Stimulated activated naive CD8-positive, alpha-beta T cell treated with anti-CD3 and anti-CD28 coated beads, Interleukin-15, Interleukin-2, amounts not matched to agents 100 ng/mL and 50 ng/mL, for 24 hours (primary cell): ENCODE data around the gene CHD5.

Experiments
- H3K27ac Mint-ChIP-seq: one replicate; pipeline ENCODE4 v1.8.0; 2021; ENCODE audit warnings: mild to moderate bottlenecking, mixed read lengths
- H3K27me3 Mint-ChIP-seq: one replicate; pipeline ENCODE4 v1.8.0; 2021; ENCODE audit warnings: mixed read lengths
- H3K36me3 Mint-ChIP-seq: one replicate; pipeline ENCODE4 v1.8.0; 2021; ENCODE audit warnings: low read depth, mixed read lengths
- H3K4me1 Mint-ChIP-seq: one replicate; pipeline ENCODE4 v1.8.0; 2021; ENCODE audit warnings: low read depth, mixed read lengths
- H3K4me3 Mint-ChIP-seq: one replicate; pipeline ENCODE4 v1.8.0; 2021; ENCODE audit warnings: mild to moderate bottlenecking, mixed read lengths
- H3K9me3 Mint-ChIP-seq: one replicate; pipeline ENCODE4 v1.8.0; 2021; ENCODE audit warnings: mixed read lengths

Gene CHD5

DNA sequence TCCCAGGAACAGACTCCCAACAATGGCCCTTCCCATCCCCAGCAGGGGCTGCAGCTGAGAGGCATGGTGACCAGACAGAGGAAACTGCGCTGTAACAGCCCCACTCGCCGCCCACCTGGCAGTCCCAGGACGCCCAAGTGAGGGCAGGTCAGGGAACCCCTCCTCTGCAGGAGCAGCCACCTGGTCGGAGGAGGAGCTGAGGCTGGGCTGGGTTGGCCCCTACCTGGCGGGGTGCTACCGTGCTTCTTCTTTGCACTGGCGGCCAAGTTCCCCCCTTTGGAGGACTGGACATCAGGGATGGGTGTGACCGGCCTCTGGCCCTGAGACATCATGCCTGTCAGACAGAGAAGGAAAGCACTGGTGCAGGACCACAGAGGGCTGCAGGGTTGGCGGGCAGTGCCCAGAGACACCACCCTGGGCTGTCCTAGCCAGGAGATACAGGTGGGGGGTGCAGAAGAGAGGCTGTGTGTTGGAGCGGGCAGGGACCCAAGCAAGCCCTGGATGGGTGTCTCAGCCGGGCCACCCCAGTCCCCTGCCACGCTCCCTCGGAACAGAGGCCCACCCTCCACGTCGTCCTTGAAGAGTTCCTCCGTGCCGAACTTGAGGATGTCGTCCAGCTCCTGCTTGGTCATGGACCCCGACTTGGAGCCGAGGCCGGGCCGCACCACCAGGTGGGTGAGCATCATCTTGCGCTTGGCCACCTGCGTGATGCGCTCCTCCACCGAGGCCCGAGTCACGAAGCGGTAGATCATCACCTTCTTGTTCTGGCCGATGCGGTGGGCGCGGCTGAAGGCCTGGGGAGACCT is 51.6 kb downstream of the CHD5 start:
- no peaks in the 10 kb centered on the region for H3K36me3 Mint-ChIP-seq
- peaks cover 4% of the 10 kb centered on the region for H3K4me1 Mint-ChIP-seq
- peaks cover 10% of the 10 kb centered on the region for H3K9me3 Mint-ChIP-seq
- H3K27me3 Mint-ChIP-seq = peaks cover 4% of the 10 kb centered on the region
- no peak overlapping the region for H3K4me3 Mint-ChIP-seq
- no peak overlapping the region for H3K27ac Mint-ChIP-seq

DNA sequence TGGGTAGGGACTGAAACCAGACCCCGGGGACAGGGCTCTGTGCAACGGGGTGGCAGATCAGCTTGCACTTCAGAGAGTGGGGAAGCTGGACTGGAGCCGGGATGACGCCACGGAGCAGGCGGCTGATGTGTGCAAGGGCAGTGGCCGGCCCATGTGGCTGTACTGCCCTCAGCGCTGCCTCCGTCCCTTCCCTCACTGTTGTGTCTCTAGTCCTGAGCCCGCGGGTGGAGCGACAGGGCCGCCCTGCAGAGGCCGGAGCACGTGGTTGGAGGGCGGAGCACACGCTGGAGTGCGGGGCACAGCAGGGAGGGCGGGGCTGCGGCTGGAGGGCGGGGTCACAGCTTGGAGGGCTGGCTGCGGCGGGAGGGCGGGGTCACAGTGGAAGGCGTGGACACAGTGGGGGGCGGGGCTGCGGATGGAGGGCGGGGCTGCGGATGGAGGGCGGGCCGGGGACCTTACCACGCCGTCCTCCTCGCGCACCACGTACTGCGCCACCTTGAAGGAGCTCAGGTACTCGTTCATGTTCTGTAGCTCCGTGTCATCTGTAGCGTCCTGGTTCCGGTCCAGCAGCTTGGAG is 52.4 kb downstream of the CHD5 start:
- Mint-ChIP-seq H3K4me1 (peaks cover 4% of the 10 kb centered on the region), H3K27ac (no peak overlapping the region), H3K4me3 (no peak overlapping the region), H3K36me3 (no peaks in the 10 kb centered on the region), H3K27me3 (peaks cover 4% of the 10 kb centered on the region), H3K9me3 (peaks cover 8% of the 10 kb centered on the region)

DNA sequence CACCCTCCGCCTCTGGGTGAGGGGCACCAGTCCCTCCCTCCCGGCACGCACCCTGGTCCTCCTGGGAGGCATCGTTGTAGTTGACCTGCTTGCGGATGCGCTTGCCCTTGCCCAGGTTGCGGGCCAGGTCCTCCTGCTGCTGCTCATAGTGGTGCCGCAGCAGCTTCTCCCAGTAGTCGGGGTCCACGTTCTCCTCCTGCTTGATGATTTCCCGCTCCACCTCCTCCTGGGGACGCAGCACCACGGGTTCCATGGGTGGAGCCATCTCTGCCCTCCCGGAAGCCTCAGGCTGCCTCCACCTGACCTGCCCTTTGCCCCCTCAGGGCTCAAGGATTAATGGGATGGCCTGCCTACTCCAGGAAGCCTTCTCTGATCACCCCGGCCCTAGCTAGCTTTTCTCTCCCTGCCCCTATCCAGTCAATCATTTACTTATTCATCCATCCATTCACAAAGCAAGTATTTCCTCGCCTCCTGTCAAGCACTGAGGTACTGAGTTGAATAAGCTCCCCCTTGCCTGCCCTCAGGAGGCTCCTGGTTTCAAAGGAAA is 53.5 kb downstream of the CHD5 start:
- Mint-ChIP-seq H3K4me1 (peaks cover 4% of the 10 kb centered on the region), H3K27me3 (peaks cover 4% of the 10 kb centered on the region), H3K4me3 (no peak overlapping the region), H3K36me3 (no peaks in the 10 kb centered on the region), H3K27ac (no peak overlapping the region), H3K9me3 (no peaks in the 10 kb centered on the region)

DNA sequence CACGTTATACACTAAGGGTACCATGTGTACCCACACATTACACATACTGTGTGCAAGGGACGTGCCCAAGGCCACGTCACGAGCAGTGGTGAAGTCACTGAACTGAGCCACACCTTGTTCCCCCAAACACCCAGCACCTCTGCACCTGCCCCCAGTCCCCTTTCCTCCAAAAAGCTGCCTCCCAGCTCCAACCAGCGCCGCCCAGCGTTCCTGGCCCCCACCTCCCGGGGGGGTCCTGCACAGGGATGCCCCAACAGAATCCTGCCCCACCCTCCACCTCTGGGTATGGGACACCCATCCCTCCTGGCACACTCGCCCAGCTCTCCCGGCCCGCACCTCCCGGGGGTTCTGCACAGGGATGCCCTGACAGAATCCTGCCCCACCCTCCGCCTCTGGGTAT is 54.1 kb downstream of the CHD5 start:
- peaks cover 4% of the 10 kb centered on the region for H3K27me3 Mint-ChIP-seq
- peaks cover 4% of the 10 kb centered on the region for H3K4me1 Mint-ChIP-seq
- H3K4me3 Mint-ChIP-seq = no peak overlapping the region
- no peaks in the 10 kb centered on the region for H3K9me3 Mint-ChIP-seq
- no peak overlapping the region for H3K27ac Mint-ChIP-seq
- H3K36me3 Mint-ChIP-seq = no peaks in the 10 kb centered on the region

DNA sequence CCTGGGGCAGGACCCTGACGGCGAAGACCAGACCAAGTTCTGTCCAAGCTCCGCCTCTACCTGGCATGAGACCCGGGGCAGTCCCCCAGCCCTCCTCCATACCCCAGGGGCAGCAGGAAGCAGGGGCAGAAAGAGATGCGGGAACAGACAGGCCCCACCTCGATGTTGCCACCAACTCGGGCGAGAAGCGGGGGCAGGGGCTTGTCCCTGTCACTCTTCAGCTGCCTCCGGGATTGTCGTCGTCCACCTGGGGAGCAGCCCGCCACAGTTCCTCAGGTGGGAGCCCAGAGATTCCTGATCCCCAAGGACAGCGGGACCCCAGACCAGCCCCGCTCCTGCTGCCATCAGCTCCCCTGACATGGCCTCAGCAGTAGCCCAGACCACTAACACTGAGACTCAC is 54.8 kb downstream of the CHD5 start:
- H3K36me3 Mint-ChIP-seq = no peaks in the 10 kb centered on the region
- peaks cover 4% of the 10 kb centered on the region for H3K27me3 Mint-ChIP-seq
- H3K4me1 Mint-ChIP-seq = peaks cover 4% of the 10 kb centered on the region
- H3K9me3 Mint-ChIP-seq = no peaks in the 10 kb centered on the region
- no peak overlapping the region for H3K27ac Mint-ChIP-seq
- no peak overlapping the region for H3K4me3 Mint-ChIP-seq

DNA sequence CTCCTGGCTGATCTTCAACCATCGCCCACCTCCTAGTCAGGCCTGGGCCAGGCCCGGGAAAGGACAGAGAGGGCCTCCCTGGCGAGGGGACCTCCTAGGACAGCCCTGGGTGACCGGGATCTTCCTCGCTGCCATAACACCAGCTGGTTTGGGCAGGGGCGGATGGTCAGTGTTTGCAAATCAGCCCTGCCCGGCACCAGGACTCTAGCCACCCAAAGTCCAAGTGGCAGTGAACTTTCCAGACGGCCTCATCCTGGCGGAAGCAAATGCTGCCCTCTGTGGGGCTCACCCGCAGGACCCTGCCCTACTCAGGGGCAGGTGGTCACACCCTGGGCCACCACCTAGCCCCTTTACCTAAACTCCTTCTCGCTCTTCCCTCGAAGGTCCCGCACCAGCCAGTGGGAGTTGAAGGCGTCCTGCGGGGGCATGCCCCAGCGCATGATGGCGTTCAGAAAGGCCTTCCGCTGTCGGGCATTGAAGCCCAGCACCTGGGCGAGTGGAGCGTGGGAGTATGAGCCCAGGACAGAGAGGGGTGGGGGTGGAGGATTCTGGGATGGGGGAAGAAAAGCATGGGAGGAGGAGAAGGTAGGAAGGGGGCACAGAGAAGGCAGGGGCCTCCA is 55.3 kb downstream of the CHD5 start:
- H3K36me3 Mint-ChIP-seq = no peaks in the 10 kb centered on the region
- H3K27me3 Mint-ChIP-seq = peaks cover 4% of the 10 kb centered on the region
- no peaks in the 10 kb centered on the region for H3K9me3 Mint-ChIP-seq
- no peak overlapping the region for H3K27ac Mint-ChIP-seq
- peaks cover 4% of the 10 kb centered on the region for H3K4me1 Mint-ChIP-seq
- H3K4me3 Mint-ChIP-seq = no peak overlapping the region

DNA sequence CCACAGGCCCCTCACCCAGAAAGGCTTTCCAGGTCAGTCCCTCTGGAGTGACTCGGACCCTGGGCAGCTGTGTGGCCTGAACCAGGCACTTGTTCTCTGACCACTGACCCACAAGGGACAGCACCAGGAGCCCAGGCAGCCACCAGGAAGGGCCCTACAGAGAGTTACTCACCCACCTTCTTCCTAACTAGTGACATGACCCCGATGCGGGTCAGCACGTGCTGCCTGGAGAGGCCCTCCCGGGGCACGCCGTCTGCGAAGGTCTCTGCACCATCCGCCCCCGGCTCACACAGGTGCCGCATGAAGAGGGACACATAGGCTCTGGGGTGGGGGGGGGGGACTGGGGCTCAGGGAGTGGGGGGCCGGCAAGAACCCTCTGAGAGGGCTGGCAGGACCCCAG is 55.8 kb downstream of the CHD5 start:
- H3K27ac Mint-ChIP-seq = no peak overlapping the region
- H3K9me3 Mint-ChIP-seq = no peaks in the 10 kb centered on the region
- H3K36me3 Mint-ChIP-seq = no peaks in the 10 kb centered on the region
- H3K27me3 Mint-ChIP-seq = peaks cover 4% of the 10 kb centered on the region
- H3K4me1 Mint-ChIP-seq = peaks cover 4% of the 10 kb centered on the region
- H3K4me3 Mint-ChIP-seq = no peak overlapping the region

DNA sequence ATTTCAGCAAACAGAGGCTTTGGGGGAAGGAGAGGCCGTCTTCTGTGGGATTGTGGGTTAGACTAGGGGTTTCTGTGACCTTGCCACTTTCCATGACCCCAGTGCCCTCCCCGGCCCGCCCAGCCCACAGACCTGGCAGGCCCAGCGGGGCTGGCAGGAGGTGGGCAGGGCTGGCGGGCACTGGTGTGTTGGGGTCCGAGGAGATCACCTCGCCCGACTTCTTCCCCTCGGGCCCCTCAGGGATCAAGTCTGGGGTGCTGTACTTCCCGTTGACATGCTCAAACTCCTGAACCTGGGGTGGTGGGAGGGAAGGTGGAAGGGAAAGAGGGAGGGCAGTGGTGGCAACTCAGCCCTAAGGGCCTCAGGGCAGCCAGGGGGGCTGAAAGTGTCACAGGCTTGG is 56.3 kb downstream of the CHD5 start:
- no peaks in the 10 kb centered on the region for H3K9me3 Mint-ChIP-seq
- no peak overlapping the region for H3K27ac Mint-ChIP-seq
- peaks cover 4% of the 10 kb centered on the region for H3K4me1 Mint-ChIP-seq
- peaks cover 4% of the 10 kb centered on the region for H3K27me3 Mint-ChIP-seq
- no peaks in the 10 kb centered on the region for H3K36me3 Mint-ChIP-seq
- H3K4me3 Mint-ChIP-seq = no peak overlapping the region

DNA sequence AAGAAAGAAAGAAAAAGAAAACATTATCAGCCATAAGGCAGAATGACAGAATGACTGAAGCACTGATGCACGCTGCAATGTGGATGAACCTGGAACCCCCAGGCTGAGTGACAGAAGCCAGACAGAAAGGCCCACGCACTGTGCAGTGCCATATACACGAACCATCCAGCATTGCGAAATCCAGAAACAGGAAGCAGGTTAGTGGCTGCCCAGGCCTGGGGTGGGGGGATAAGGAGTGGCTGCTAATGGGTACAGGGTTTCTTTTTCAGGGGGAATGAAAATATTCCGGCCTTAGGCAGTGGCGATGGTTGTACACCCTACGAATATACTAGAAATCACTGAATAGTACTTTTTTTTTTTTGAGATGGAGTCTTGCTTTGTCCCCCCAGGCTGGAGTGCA is 57.0 kb downstream of the CHD5 start:
- peaks cover 4% of the 10 kb centered on the region for H3K27me3 Mint-ChIP-seq
- peaks cover 4% of the 10 kb centered on the region for H3K4me1 Mint-ChIP-seq
- no peaks in the 10 kb centered on the region for H3K9me3 Mint-ChIP-seq
- H3K4me3 Mint-ChIP-seq = no peak overlapping the region
- no peaks in the 10 kb centered on the region for H3K36me3 Mint-ChIP-seq
- H3K27ac Mint-ChIP-seq = no peak overlapping the region

DNA sequence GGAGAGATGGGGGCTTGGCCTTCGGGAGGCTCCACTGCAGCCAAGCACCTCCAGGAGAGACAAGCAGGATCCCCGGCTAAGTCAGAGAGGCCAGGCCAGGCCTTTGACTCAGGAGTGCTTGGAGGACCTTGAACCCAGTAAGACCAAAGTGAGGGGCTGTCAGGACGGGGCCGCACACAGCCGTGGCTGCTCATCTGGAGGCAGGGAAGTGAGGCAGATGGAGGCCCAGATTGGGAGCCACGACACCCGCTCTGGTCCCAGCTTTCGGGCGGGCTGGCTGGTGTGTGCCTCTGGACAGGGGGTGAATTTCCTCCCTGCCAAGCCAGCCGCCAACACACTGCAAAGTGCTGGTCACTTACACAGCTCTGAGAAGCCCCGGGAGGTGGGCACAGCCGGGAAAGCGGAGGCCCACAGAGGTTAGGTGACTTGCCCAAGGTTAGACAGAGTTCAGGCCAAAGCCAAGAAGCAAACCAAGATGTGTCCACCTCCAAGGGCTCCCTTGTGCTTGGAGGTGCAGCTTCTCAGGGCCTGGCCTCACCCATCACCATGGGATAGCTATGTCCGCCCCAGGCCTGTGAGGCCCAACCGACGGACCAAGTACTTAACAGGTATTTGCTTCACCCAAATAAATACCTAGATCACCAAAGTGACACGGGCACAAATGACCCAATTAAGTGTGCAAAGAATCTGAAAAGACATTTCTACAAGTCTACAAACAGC is 58.3 kb downstream of the CHD5 start:
- Mint-ChIP-seq H3K4me3 (no peak overlapping the region), H3K27me3 (peaks cover 7% of the 10 kb centered on the region), H3K9me3 (peaks cover 10% of the 10 kb centered on the region), H3K36me3 (no peaks in the 10 kb centered on the region), H3K27ac (no peak overlapping the region), H3K4me1 (peaks cover under 1% of the 10 kb centered on the region)

DNA sequence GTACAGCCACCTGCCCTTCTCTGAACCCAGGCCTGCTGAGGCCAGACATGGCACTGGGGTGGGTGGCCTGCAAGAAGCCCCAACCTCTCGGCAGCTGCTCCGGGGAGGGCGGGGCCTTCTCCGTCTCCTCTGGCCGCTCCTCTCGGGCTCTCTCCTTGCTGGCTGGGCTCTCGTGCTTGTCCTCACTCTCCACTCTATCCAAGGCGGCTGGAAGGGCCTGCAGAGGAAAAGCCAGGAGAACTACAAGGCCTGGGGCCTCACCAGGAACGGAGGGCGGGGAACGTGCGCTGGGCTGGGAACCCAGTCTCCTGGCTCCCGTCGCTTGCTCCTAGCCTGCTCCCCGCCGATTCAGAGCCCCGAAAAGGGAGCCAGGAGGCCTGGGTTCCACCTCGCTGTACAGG is 59.1 kb downstream of the CHD5 start:
- H3K36me3 Mint-ChIP-seq = no peaks in the 10 kb centered on the region
- H3K4me1 Mint-ChIP-seq = no peaks in the 10 kb centered on the region
- peaks cover 5% of the 10 kb centered on the region for H3K27me3 Mint-ChIP-seq
- H3K4me3 Mint-ChIP-seq = no peak overlapping the region
- peaks cover 13% of the 10 kb centered on the region for H3K9me3 Mint-ChIP-seq
- H3K27ac Mint-ChIP-seq = no peak overlapping the region

DNA sequence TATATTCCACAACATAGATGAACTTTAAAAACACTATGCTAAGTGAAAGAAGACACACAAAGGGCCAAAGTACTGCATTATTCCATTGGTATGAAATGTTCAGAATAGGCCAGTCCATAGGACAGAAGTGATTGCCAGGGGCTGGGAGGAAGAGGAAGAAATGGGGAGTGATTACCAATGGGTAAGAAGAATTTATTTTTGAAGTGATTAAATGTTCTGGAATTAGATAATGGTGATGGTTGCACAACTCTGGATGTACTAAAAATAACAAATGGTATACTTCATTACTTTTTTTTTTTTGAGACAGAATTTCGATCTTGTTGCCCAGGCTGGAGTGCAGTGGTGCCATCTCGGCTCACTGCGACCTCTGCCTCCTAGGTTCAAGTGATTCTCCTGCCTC is 61.7 kb downstream of the CHD5 start:
- peaks cover 5% of the 10 kb centered on the region for H3K27me3 Mint-ChIP-seq
- H3K36me3 Mint-ChIP-seq = no peaks in the 10 kb centered on the region
- H3K27ac Mint-ChIP-seq = no peak overlapping the region
- H3K4me3 Mint-ChIP-seq = no peak overlapping the region
- H3K9me3 Mint-ChIP-seq = peaks cover 13% of the 10 kb centered on the region
- H3K4me1 Mint-ChIP-seq = no peaks in the 10 kb centered on the region

DNA sequence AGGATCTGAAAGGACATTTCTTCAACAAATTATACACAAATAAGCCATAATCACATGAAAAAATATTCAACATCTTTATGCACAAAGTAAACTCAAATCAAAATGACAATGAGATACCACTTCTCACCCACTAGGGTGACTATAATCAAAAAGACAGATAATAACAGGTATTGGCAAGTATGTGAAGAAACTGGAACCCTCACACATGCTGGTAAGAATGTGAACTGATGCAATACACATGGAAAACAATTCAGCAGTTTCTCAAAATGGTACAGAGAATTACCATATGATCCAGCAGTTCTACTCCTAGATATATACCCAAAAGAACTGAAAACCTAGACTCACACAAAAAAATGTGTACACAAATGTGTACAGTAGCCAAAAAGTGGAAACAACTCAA is 62.5 kb downstream of the CHD5 start:
- Mint-ChIP-seq H3K4me3 (no peak overlapping the region), H3K27me3 (peaks cover 5% of the 10 kb centered on the region), H3K36me3 (no peaks in the 10 kb centered on the region), H3K27ac (no peak overlapping the region), H3K9me3 (peaks cover 13% of the 10 kb centered on the region), H3K4me1 (no peaks in the 10 kb centered on the region)

DNA sequence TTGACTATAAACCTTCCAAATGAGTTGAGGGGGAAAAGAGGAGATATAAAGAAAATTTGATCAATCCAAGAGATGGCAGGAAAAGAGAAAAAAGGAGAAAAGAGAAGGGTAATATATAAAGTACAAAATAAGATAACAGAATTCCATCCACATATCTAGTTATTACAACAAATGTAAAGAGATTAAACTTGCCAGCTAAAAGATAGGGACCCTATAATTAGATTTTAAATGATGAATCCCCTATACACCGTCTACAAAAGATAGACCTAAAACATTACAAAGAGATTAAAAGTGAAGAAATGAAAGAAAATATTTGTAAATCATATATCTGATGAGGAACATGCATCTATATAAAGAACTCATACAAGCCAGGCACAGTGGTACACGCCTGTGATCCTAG is 63.1 kb downstream of the CHD5 start:
- peaks cover 13% of the 10 kb centered on the region for H3K9me3 Mint-ChIP-seq
- H3K27me3 Mint-ChIP-seq = peaks cover 6% of the 10 kb centered on the region
- H3K27ac Mint-ChIP-seq = no peak overlapping the region
- H3K4me1 Mint-ChIP-seq = no peaks in the 10 kb centered on the region
- H3K36me3 Mint-ChIP-seq = no peaks in the 10 kb centered on the region
- no peak overlapping the region for H3K4me3 Mint-ChIP-seq

DNA sequence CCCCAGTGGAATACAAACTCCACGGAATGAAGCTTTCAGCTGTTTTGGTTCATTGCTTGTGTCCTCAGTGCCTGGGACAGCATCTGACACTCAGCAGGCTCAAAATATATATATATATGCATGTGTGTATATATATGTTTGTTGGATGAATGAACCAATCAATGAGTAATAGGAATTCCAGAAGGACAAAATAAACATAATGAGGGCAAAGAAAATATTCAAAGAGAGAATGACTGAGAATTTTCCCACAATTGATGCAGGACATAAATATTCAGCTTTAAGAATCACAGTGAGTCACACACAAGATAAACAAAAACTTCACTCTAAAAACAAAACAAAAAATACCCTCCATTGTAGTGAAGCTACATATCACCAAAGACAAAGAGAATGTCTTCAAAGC is 64.0 kb downstream of the CHD5 start:
- Mint-ChIP-seq H3K4me1 (no peaks in the 10 kb centered on the region), H3K36me3 (no peaks in the 10 kb centered on the region), H3K9me3 (peaks cover 13% of the 10 kb centered on the region), H3K27me3 (peaks cover 8% of the 10 kb centered on the region), H3K27ac (no peak overlapping the region), H3K4me3 (no peak overlapping the region)
